Measurements from ENCODE around the gene TMPRSS7. TPM values are rescaled to one million over a fixed set of nuclear protein-coding genes. Genes with fewer than 3 reads are reported as not detected.
"Not testable (repeated sequence)": the region's sequence is repeated elsewhere in the genome, so short reads cannot be mapped to it uniquely, and the experiment has no call there.

The TMPRSS7 gene
- total RNA-seq, 1 donor from 2014 or later, result not detected

GRCh38 chr3:112027826-112028225 lies 6.7 kb upstream of the TMPRSS7 start:
- no peaks in the 10 kb centered on the region for H3K36me3 Mint-ChIP-seq
- DNase-seq (ENCODE audit: low spot score in 2 of 2, unreplicated experiment in 2 of 2), result no peak
- peaks cover 8% of the 10 kb centered on the region for H3K9me3 Mint-ChIP-seq
- no peak overlapping the region for H3K4me3 Mint-ChIP-seq
- no peak overlapping the region for H3K27ac Mint-ChIP-seq
- no peaks in the 10 kb centered on the region for H3K27me3 Mint-ChIP-seq (ENCODE audit: low read depth)
- TF ChIP-seq, protein P1, sequence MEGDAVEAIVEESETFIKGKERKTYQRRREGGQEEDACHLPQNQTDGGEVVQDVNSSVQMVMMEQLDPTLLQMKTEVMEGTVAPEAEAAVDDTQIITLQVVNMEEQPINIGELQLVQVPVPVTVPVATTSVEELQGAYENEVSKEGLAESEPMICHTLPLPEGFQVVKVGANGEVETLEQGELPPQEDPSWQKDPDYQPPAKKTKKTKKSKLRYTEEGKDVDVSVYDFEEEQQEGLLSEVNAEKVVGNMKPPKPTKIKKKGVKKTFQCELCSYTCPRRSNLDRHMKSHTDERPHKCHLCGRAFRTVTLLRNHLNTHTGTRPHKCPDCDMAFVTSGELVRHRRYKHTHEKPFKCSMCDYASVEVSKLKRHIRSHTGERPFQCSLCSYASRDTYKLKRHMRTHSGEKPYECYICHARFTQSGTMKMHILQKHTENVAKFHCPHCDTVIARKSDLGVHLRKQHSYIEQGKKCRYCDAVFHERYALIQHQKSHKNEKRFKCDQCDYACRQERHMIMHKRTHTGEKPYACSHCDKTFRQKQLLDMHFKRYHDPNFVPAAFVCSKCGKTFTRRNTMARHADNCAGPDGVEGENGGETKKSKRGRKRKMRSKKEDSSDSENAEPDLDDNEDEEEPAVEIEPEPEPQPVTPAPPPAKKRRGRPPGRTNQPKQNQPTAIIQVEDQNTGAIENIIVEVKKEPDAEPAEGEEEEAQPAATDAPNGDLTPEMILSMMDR (IDR thresholded peaks at IDR 0.05; ENCODE audit: unreplicated experiment), result no peak
- H3K4me1 Mint-ChIP-seq, result no peaks in the 10 kb centered on the region

DNA sequence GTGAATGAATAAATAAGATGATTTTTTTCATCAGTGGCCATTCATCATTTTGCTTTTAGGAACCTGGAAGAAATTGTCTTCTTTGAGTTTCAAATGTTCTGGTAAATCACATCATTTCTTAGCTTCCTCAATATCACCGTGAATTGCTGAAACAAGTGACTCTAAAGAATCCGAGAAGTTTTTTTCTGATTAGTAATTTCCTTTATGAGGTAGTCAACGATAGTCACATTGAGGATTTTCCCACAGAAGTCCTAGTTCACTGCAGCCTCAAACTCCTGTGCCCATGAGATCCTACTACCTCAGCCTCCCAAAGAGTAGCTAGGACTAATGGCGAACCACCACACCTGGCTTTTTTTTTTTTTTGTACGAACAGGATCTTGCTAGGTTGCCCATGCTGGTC lies 3.6 kb upstream of the TMPRSS7 start:
- no peak overlapping the region for H3K4me3 Mint-ChIP-seq
- no peaks in the 10 kb centered on the region for H3K4me1 Mint-ChIP-seq
- no peak overlapping the region for H3K27ac Mint-ChIP-seq
- H3K36me3 Mint-ChIP-seq, result no peaks in the 10 kb centered on the region
- DNase-seq (ENCODE audit: low spot score in 2 of 2, unreplicated experiment in 2 of 2), result no peak
- no peaks in the 10 kb centered on the region for H3K27me3 Mint-ChIP-seq (ENCODE audit: low read depth)
- TF ChIP-seq, protein P1 (IDR thresholded peaks at IDR 0.05; ENCODE audit: unreplicated experiment), result no peak
- H3K9me3 Mint-ChIP-seq, result peaks cover 8% of the 10 kb centered on the region

- H3K27me3 Mint-ChIP-seq (ENCODE audit: low read depth), result no peaks in the 10 kb centered on the region
- no peak for DNase-seq (ENCODE audit: low spot score in 2 of 2, unreplicated experiment in 2 of 2)
- H3K36me3 Mint-ChIP-seq, result no peaks in the 10 kb centered on the region
- H3K4me3 Mint-ChIP-seq, result no peak overlapping the region
- TF ChIP-seq, protein P1 (IDR thresholded peaks at IDR 0.05; ENCODE audit: unreplicated experiment), result no peak
- no peak overlapping the region for H3K27ac Mint-ChIP-seq
- peaks cover 8% of the 10 kb centered on the region for H3K9me3 Mint-ChIP-seq
- H3K4me1 Mint-ChIP-seq, result no peaks in the 10 kb centered on the region
Observed at GRCh38 chr3:112032098-112032731, 2.3 kb upstream of the TMPRSS7 start.

DNA sequence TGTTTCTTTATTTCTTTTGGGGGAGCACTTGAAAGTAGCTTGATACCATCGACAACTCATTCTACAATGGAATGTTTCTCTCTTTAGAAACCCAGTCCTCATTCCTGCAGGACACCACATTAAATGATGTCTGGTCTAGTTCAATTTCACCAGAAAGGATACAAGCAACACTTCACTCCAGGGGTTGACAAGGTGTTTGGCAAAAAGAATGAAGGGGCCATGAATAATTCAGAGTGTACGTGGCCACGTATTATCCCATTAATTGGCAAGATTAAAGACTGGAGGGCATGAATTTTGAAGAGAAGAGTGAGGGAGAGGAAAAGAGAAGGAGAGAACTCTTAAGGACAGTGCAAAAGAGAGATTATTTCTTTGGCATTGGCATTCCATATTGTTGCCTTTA lies 705 bp downstream of the TMPRSS7 start:
- DNase-seq (ENCODE audit: low spot score in 2 of 2, unreplicated experiment in 2 of 2), result no peak
- peaks cover 12% of the 10 kb centered on the region for H3K9me3 Mint-ChIP-seq
- TF ChIP-seq, protein P1 (IDR thresholded peaks at IDR 0.05; ENCODE audit: unreplicated experiment), result no peak
- H3K27me3 Mint-ChIP-seq (ENCODE audit: low read depth), result no peaks in the 10 kb centered on the region
- H3K36me3 Mint-ChIP-seq, result no peaks in the 10 kb centered on the region
- no peak overlapping the region for H3K27ac Mint-ChIP-seq
- peaks cover 3% of the 10 kb centered on the region for H3K4me1 Mint-ChIP-seq
- H3K4me3 Mint-ChIP-seq, result no peak overlapping the region

GRCh38 chr3:112037194-112037593 lies 2.7 kb downstream of the TMPRSS7 start:
- not testable (repeated sequence) for H3K36me3 Mint-ChIP-seq; H3K4me3 Mint-ChIP-seq; H3K27me3 Mint-ChIP-seq (ENCODE audit: low read depth); DNase-seq (ENCODE audit: low spot score in 2 of 2, unreplicated experiment in 2 of 2); H3K9me3 Mint-ChIP-seq; H3K27ac Mint-ChIP-seq
- H3K4me1 Mint-ChIP-seq, result peaks cover 11% of the 10 kb centered on the region

DNA sequence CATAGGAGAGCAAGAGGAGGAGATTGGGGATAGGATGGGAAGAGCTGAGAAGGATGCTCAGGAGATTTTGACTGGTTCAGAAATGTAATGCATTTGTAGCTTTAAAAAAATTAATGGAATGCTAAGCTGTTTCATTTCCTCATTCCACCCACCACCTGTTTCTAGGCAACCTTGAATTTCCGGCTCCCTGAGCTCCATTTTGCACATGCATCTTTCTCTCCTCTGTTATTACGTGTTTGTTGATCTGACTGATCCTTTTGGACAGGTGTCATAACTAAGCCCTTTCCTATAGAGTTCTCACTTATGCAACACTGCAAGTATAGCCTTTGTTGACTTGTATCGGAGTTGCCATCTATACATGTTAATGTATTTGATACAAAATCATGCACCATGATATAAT lies 4.3 kb downstream of the TMPRSS7 start:
- Mint-ChIP-seq H3K4me1 (peaks cover 11% of the 10 kb centered on the region), H3K27me3 (ENCODE audit: low read depth) (no peaks in the 10 kb centered on the region), H3K4me3 (no peak overlapping the region), H3K36me3 (no peaks in the 10 kb centered on the region), H3K27ac (no peak overlapping the region), H3K9me3 (peaks cover 4% of the 10 kb centered on the region)
- DNase-seq (ENCODE audit: low spot score in 2 of 2, unreplicated experiment in 2 of 2), result no peak
- TF ChIP-seq, protein P1 (IDR thresholded peaks at IDR 0.05; ENCODE audit: unreplicated experiment), result no peak

Data from mesothelial cell of epicardium (in vitro differentiated cells).